SHP77 (cell line): ENCODE results near the gene NIPA2.

Experiments used
- DNase-seq, 2 experiments: peaks; one replicate each; lab custom pipeline; 2025; lab: John Stamatoyannopoulos, UW

The NIPA2 gene

GRCh38 chr15:22902981-22903380, 64.5 kb downstream of the NIPA2 start:
- no peak for DNase-seq

- DNase-seq = no peak
These were observed 65.0 kb downstream of the NIPA2 start for GRCh38 chr15:22903427-22903826.

GRCh38 chr15:22903961-22904534, 65.6 kb downstream of the NIPA2 start:
- peak; percentile 95 to 96 for DNase-seq

- DNase-seq = no peak
These were observed 66.3 kb downstream of the NIPA2 start for GRCh38 chr15:22904736-22905135.

DNA sequence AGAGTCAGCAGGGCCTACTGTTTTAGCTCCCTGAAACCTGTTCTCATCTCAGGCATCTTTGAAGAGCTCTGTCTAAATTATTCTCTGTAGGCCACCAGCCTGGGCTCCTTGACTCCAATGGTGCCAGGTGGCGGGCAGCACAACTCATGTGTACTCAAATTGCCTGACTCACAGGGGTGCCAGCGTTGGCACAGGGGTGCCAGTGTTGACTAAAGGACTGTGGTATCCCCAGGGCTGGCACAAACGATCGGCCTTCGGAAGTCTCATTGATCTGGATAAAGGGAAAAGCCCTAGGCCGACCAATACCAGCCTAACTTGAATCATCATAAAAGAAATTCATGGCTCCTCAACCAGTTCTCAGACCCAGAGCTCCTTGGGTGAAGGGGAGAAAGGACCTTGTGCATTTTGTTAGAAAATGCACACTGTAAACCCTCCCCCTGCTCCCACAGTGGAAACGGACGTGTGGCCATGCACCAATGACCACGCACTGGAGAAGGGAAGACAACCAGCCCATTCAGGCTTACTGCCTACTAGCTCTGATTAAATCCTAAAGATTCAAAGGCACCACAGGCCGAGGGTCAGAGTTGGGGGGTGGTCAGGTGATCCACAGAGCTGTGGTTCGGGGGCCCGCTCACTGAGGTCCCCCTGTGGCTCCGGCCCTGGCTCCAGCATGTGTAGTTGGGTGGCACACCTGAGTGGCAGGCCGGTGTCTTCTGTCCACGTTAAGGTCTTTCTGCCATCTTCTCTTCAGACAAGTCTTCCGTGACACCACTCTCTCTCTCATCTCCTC, 68.9 kb downstream of the NIPA2 start:
- no peak for DNase-seq

DNA sequence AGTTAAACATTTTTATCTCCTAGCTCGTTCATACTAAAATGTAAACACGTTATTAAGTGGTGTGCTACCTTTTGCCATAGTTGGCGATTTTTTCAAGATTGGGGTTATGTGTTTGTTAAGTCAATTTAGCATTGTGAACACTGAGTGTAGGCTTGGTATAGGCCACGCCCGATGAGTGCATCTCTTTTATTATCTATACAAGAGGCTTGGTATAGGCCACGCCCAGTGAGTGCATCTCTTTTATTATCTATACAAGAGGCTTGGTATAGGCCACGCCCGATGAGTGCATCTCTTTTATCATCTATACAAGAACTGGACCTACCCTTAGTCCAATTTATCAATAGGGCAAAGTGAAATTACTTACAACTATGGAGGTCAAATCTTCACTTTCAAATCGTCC, 70.4 kb downstream of the NIPA2 start:
- no peak for DNase-seq

DNA sequence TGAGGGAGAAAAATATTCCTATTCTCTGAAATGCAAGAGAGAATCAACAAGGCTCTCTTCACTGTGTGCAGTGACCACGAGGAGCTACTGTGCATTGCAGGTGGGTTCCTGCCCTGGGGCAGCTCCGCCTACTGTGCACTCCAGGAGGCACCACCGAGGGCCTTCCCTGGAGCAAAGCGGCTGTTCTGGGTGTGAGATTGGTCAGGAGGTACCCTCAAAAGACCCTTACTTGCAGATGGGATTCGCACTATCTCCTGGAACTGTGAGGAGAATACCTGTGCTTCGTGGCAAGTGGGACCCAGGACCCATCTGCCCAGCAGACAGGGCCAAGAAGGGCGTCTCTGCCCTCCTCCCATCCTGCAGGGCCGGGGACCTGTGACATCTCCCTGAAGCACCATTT, 72.8 kb downstream of the NIPA2 start:
- no peak for DNase-seq

DNA sequence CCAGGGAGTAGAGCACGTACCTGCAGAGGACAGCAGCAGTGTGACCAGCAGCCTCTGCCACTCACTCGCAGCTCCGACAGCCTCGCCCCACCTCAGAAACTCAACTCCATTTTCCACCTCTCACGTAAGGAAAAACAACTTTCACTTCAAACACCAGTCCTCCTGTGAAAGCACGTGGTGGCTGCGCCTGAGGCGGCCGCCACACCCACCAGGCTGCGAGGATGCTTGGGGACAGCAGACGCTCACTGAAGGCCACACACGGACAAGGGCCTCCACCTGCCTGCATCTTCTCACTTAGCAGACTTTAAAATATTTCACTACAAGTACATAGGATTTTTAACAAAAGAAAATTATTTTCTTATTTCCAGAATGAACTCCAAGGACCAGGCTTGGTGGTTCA, 73.8 kb downstream of the NIPA2 start:
- DNase-seq = no peak

- no peak for DNase-seq
These were observed 75.3 kb downstream of the NIPA2 start for GRCh38 chr15:22913646-22914380.

DNA sequence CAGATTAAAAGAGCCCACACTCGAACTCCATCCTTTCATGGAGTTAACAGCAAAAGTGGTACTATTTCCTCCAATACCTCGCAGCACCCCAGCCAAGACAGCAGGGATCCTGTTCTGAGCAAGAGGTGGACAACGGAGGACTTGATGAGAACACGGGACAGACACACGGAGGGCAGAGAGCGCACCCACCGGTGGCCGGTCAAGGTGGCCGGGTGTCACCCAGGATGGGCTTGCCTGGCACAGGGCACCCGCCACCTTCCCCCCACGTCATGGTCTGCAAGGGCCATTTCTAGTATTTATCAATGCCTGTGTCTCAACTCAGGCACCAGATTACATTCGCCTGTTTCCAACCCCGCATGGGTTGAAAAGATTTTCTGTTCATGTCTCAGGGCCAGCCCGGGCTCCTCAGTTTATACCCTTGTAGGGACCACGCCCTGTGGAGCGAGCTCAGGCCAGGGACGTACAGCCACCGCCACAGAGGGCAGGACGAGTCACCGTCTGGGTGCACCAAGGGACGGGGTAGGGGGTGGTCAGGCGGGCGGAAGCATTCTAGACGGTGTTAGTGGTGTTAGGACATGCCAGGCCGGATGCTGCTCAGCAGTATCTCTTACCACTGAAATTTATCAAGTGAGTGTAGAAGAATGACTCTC, 77.5 kb downstream of the NIPA2 start:
- DNase-seq = no peak

GRCh38 chr15:22916606-22917350, 78.3 kb downstream of the NIPA2 start:
- DNase-seq = no peak

- no peak for DNase-seq
These were observed 79.1 kb downstream of the NIPA2 start for GRCh38 chr15:22917556-22917955.
